SK-N-SH (cell line): Measurements from ENCODE around the gene TRPM7. TPM values are rescaled to one million over a fixed set of nuclear protein-coding genes. Genes with fewer than 3 reads are reported as not detected.

Experiments used
- CTCF ChIA-PET: fragments of 300-600, 350-600 bp; formaldehyde crosslinking; extraction: SDS; loops from one replicate; lab custom pipeline; 2021; lab: Yijun Ruan, JAX
- POLR2A ChIA-PET: fragments of 350-600 bp; sonication (Branson Sonifier 250); formaldehyde crosslinking; extraction: SDS; loops from one replicate; lab custom pipeline; 2020; ENCODE audit warnings: antibody characterized with exemption, inconsistent platforms; lab: Yijun Ruan, JAX
- DNase-seq: peaks from one replicate; pipeline ENCODE4 v3.0.0; 2012
- H2AFZ ChIP-seq: fragments of 200-600 bp; sonication (generic); 2 replicates; pipeline ENCODE4 v1.8.1; 2016; ENCODE audit warnings: antibody characterized with exemption, mild to moderate bottlenecking, low read depth
- H3F3A ChIP-seq: fragments of 200-600 bp; sonication (generic); replicated peaks from 2 replicates; pipeline ENCODE3; 2016; ENCODE audit warnings: antibody characterized with exemption, mild to moderate bottlenecking; ENCODE audit not compliant: insufficient read depth
- H3K27ac ChIP-seq, 2 experiments: fragments of 200-500 bp in 1 of 2; fragments of 200-600 bp in 1 of 2; sonication (Bioruptor generic) in 1 of 2; sonication (generic), shearing (Covaris generic) in 1 of 2; 2 replicates each; pipeline versions ENCODE4 v1.5.1 to v1.6.1; 2014 to 2016; ENCODE audit warnings: low read depth in 2 of 2, inconsistent platforms in 1 of 2, low read length in 1 of 2, mild to moderate bottlenecking in 1 of 2, mixed read lengths in 1 of 2
- H3K27me3 ChIP-seq: fragments of 200-600 bp; sonication (generic), shearing (Covaris generic); 2 replicates; pipeline ENCODE4 v1.6.1; 2016; ENCODE audit warnings: mixed run types; ENCODE audit not compliant: insufficient read depth
- H3K36me3 ChIP-seq, 2 experiments: fragments of 200-500 bp in 1 of 2; fragments of 200-600 bp in 1 of 2; sonication (Bioruptor generic) in 1 of 2; sonication (generic) in 1 of 2; replicated peaks in 1 of 2; 2 replicates each; pipeline versions ENCODE3 to v1.5.1; 2014 to 2016; ENCODE audit warnings: low read length in 1 of 2, mild to moderate bottlenecking in 1 of 2; ENCODE audit not compliant: insufficient read depth in 2 of 2, control insufficient read depth in 1 of 2
- H3K4me1 ChIP-seq, 2 experiments: fragments of 200-500 bp in 1 of 2; fragments of 200-600 bp in 1 of 2; sonication (Bioruptor generic) in 1 of 2; sonication (generic), shearing (Covaris generic) in 1 of 2; 2 replicates each; pipeline versions ENCODE4 v1.5.1 to v1.6.1; 2014 to 2016; ENCODE audit warnings: low read depth in 1 of 2, low read length in 1 of 2, mixed run types in 1 of 2; ENCODE audit not compliant: insufficient read depth in 2 of 2, control insufficient read depth in 1 of 2
- H3K4me2 ChIP-seq: fragments of 200-600 bp; sonication (generic), shearing (Covaris generic); 2 replicates; pipeline ENCODE4 v1.6.1; 2017; ENCODE audit warnings: mixed run types
- H3K4me3 ChIP-seq, 2 experiments: fragments of 200-500 bp in 1 of 2; fragments of 200-600 bp in 1 of 2; sonication (Bioruptor generic) in 1 of 2; sonication (generic), shearing (Covaris generic) in 1 of 2; 2 replicates each; pipeline versions ENCODE4 v1.5.1 to v1.8.1; 2014 to 2016; ENCODE audit warnings: low read depth in 2 of 2, inconsistent platforms in 1 of 2, low read length in 1 of 2, mild to moderate bottlenecking in 1 of 2, mixed read lengths in 1 of 2, moderate library complexity in 1 of 2
- H3K79me2 ChIP-seq: fragments of 200-600 bp; sonication (generic); 2 replicates; pipeline ENCODE4 v1.8.1; 2017; ENCODE audit warnings: mild to moderate bottlenecking; ENCODE audit not compliant: insufficient read depth
- H3K9ac ChIP-seq: fragments of 200-600 bp; sonication (generic); 2 replicates; pipeline ENCODE4 v1.6.1; 2017; ENCODE audit warnings: mixed run types
- H3K9me2 ChIP-seq: fragments of 200-600 bp; sonication (generic); 2 replicates; pipeline ENCODE4 v1.6.1; 2017; ENCODE audit warnings: mixed run types
- H3K9me3 ChIP-seq: fragments of 200-600 bp; sonication (generic); 2 replicates; pipeline ENCODE4 v1.6.1; 2017; ENCODE audit warnings: mixed run types, mild to moderate bottlenecking, moderate library complexity
- H4K20me1 ChIP-seq: fragments of 200-600 bp; sonication (generic); 2 replicates; pipeline ENCODE4 v1.6.1; 2017; ENCODE audit warnings: mild to moderate bottlenecking, mixed run types; ENCODE audit not compliant: insufficient read depth
- EP300 ChIP-seq, 2 experiments: IDR thresholded peaks; 2 replicates each; pipeline versions ENCODE4 v1.4.0 to v1.6.1; 2012; ENCODE audit warnings: borderline replicate concordance in 1 of 2, low read depth in 1 of 2, low read length in 1 of 2
- FOXJ3 ChIP-seq: sonication (generic); formaldehyde crosslinking; IDR thresholded peaks from 2 replicates; pipeline ENCODE4 v1.5.1; 2020; ENCODE audit warnings: mild to moderate bottlenecking, missing genetic modification reagents
- JUND ChIP-seq: IDR thresholded peaks from 2 replicates; pipeline ENCODE4 v1.4.0; 2012
- MXI1 ChIP-seq: IDR thresholded peaks from 2 replicates; pipeline ENCODE4 v1.6.1; 2012; ENCODE audit warnings: mild to moderate bottlenecking, low read depth, low read length, improper control_type of control experiment
- NFIC ChIP-seq: IDR thresholded peaks from 2 replicates; pipeline ENCODE4 v1.4.0; 2012; ENCODE audit warnings: borderline replicate concordance
- NRF1 ChIP-seq: IDR thresholded peaks from 2 replicates; pipeline ENCODE4 v1.6.1; 2012; ENCODE audit warnings: low read depth, mild to moderate bottlenecking, low read length
- RAD21 ChIP-seq: IDR thresholded peaks from 2 replicates; pipeline ENCODE4 v1.6.1; 2012; ENCODE audit warnings: mild to moderate bottlenecking, low read length
- SMC3 ChIP-seq: IDR thresholded peaks from 2 replicates; pipeline ENCODE4 v1.6.1; 2012; ENCODE audit warnings: low read depth, low read length, improper control_type of control experiment
- WGBS: methylation state at CpG from one replicate; pipeline ENCODE4 v1.1.6; 2017; ENCODE audit warnings: low lambda C conversion rate; 5-methylcytosine and 5-hydroxymethylcytosine counted together
- polyA plus RNA-seq, 3 experiments: library from polyadenylated mRNA; depleted of rRNA; stranded (reverse); fragments of >200 nt; gene quantifications; 2 replicates each; pipeline ENCODE4 v1.2.3, GENCODE V29; 2012
- TF ChIP-seq, protein P1 (sequence below): IDR thresholded peaks from 2 replicates; pipeline ENCODE4; 2012
- TF ChIP-seq, protein P2 (sequence below): IDR thresholded peaks from 2 replicates; pipeline ENCODE4 v1.4.0; 2012; ENCODE audit warnings: low read depth, borderline replicate concordance
- TF ChIP-seq, protein P3 (sequence below): IDR thresholded peaks from 2 replicates; pipeline ENCODE4 v1.6.1; 2012; ENCODE audit warnings: mild to moderate bottlenecking, low read depth, low read length, moderate library complexity

TRPM7 gene
- polyA plus RNA-seq, 1 of the 3 experiments (the other 2 are of a cell fraction) = 5.1 TPM

DNA sequence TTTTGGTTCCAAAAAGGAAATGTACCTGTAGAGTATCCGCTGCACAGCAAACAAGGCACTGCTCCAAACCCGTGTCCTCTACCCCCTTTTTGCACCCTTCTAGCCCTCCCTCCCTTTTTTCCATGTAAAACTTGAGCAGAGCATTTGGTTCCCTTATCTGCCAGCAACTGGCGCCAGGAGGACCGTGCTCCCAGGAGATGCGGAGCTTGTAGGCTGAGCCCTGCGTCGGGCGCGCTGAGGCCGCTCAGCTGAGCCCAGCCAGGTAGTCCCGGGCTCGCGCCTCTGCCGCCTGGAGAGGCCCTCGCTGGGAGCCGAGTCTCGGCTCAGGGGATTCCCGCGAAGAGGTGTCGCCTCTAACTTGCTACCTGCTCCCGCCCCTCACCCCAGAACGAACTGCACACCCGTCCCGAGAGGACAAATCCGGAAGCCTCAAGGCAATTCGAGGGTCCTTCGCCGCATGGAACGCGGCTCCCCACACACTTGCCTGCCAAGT is 575 bp downstream of the TRPM7 start:
- Histone ChIP-seq H3F3A (peaks cover 8% of the 10 kb centered on the region), H3K4me1 (peaks cover 6 to 15% of the 10 kb centered on the region in 2 experiments; a peak in 2 of 4 replicates), H3K9me3 (no peaks in the 10 kb centered on the region), H3K36me3 (peaks cover 0 to 13% of the 10 kb centered on the region in 2 experiments)
- TF ChIP-seq, protein P1, sequence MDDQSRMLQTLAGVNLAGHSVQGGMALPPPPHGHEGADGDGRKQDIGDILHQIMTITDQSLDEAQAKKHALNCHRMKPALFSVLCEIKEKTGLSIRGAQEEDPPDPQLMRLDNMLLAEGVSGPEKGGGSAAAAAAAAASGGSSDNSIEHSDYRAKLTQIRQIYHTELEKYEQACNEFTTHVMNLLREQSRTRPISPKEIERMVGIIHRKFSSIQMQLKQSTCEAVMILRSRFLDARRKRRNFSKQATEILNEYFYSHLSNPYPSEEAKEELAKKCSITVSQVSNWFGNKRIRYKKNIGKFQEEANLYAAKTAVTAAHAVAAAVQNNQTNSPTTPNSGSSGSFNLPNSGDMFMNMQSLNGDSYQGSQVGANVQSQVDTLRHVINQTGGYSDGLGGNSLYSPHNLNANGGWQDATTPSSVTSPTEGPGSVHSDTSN = no peak
- TF ChIP-seq, protein P2, sequence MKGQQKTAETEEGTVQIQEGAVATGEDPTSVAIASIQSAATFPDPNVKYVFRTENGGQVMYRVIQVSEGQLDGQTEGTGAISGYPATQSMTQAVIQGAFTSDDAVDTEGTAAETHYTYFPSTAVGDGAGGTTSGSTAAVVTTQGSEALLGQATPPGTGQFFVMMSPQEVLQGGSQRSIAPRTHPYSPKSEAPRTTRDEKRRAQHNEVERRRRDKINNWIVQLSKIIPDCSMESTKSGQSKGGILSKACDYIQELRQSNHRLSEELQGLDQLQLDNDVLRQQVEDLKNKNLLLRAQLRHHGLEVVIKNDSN = no peak
- TF ChIP-seq, protein P3, sequence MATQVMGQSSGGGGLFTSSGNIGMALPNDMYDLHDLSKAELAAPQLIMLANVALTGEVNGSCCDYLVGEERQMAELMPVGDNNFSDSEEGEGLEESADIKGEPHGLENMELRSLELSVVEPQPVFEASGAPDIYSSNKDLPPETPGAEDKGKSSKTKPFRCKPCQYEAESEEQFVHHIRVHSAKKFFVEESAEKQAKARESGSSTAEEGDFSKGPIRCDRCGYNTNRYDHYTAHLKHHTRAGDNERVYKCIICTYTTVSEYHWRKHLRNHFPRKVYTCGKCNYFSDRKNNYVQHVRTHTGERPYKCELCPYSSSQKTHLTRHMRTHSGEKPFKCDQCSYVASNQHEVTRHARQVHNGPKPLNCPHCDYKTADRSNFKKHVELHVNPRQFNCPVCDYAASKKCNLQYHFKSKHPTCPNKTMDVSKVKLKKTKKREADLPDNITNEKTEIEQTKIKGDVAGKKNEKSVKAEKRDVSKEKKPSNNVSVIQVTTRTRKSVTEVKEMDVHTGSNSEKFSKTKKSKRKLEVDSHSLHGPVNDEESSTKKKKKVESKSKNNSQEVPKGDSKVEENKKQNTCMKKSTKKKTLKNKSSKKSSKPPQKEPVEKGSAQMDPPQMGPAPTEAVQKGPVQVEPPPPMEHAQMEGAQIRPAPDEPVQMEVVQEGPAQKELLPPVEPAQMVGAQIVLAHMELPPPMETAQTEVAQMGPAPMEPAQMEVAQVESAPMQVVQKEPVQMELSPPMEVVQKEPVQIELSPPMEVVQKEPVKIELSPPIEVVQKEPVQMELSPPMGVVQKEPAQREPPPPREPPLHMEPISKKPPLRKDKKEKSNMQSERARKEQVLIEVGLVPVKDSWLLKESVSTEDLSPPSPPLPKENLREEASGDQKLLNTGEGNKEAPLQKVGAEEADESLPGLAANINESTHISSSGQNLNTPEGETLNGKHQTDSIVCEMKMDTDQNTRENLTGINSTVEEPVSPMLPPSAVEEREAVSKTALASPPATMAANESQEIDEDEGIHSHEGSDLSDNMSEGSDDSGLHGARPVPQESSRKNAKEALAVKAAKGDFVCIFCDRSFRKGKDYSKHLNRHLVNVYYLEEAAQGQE = no peak
- TF ChIP-seq RAD21 = no peak
- no peak for TF ChIP-seq JUND
- no peak for TF ChIP-seq NFIC
- TF ChIP-seq MXI1 = 0 out of 2 replicates have a peak, but pooled peaks have one; percentile 46
- TF ChIP-seq SMC3 = 0 out of 2 replicates have a peak, but pooled peaks have one; percentile 10
- peak; percentile 25; the same call in 1 of the 2 replicates for TF ChIP-seq FOXJ3 (CRISPR knock-in tag)
- no peak for TF ChIP-seq NRF1
- no peak for TF ChIP-seq EP300 (IDR thresholded peaks at IDR 0.05; ENCODE audit: borderline replicate concordance in 1 of 2, low read depth in 1 of 2, low read length in 1 of 2)
- TF ChIP-seq, all 33 proteins: peak for 3
- WGBS = 1% methylated on average over 21 of the region's 30 CpGs
- H3K27me3 ChIP-seq = no peaks in the 10 kb centered on the region
- DNase-seq = peak; percentile 70
- ChIA-PET POLR2A (no interaction called here), CTCF (interaction anchor here (1.5 to 3.6 kb wide), 2 partner anchors 191 to 223 kb away, joined by 3 to 10 read pairs; no protein-coding TSS in a partner anchor)
- H4K20me1 ChIP-seq = peaks cover 24% of the 10 kb centered on the region; the same call in 1 of the 2 replicates
- H2AFZ ChIP-seq = peak overlapping the region; percentile 97
- peak overlapping the region; percentile 72 to 90 for H3K4me3 ChIP-seq
- peak overlapping the region; percentile 91 for H3K9ac ChIP-seq
- peak overlapping the region; percentile 86 to 92 for H3K27ac ChIP-seq
- H3K9me2 ChIP-seq = no peaks in the 10 kb centered on the region
- H3K4me2 ChIP-seq = peak overlapping the region; percentile 89
- H3K79me2 ChIP-seq = peaks cover 54% of the 10 kb centered on the region
